DND-41 (cell line): ENCODE results near the gene SPATA31D4.

ENCODE experiments used
- CTCF ChIP-seq: IDR thresholded peaks from 2 replicates; pipeline ENCODE4 v1.5.1; 2012; ENCODE audit warnings: borderline replicate concordance, low read length, moderate library complexity, mild to moderate bottlenecking; ENCODE audit not compliant: poor library complexity, severe bottlenecking; ENCODE audit errors: extremely low read depth
- EZH2 ChIP-seq: IDR thresholded peaks from 3 replicates; pipeline ENCODE4 v1.6.1; 2012; ENCODE audit warnings: borderline replicate concordance, low read depth, mild to moderate bottlenecking, moderate library complexity, low read length, inconsistent platforms; ENCODE audit not compliant: severe bottlenecking

- TF ChIP-seq CTCF (no peak), EZH2 (no peak)
Observed at GRCh38 chr9:81892440-81892839, 35.8 kb upstream of the SPATA31D4 start.
